Stimulated activated CD8-positive, alpha-beta memory T cell treated with anti-CD3 and anti-CD28 coated beads, Interleukin-7, amount 100 ng/mL, for 48 hours (primary cell): ENCODE results near the gene RGS11.
"Not testable (repeated sequence)": the region's sequence is repeated elsewhere in the genome, so short reads cannot be mapped to it uniquely, and the experiment has no call there.

Experiments
- DNase-seq, 2 donors: peaks; one replicate each; pipeline ENCODE4 v3.0.0-alpha.2; 2020; ENCODE audit warnings: low read depth in 1 of 2; ENCODE audit errors: extremely low read depth in 1 of 2

Gene RGS11

DNA sequence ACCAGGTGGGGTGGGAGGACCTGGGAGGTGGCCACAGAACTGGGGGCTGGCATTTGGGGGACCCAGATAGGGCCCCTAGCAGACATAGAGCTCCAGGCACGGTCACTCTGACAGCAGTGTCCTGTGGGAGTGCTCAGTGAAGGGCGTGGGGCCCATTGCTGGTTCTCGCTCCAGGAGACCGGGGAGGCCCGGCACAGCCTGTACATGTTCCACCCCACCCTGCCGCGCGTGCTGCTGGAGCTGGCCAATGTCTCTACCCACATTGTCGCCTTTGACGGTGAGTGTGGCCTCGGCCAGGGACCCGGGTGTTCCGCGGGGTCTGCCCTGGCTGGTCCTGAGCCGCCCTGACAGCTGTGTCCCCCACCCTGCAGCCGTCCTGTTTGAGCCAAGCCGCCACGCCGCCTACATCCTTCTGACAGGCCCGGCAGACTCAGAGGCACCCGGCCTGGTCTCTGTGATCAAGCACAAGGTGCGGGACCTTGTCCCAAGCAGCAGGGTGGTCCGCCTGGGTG, 11.2 kb downstream of the RGS11 start:
- DNase-seq = no peak

DNA sequence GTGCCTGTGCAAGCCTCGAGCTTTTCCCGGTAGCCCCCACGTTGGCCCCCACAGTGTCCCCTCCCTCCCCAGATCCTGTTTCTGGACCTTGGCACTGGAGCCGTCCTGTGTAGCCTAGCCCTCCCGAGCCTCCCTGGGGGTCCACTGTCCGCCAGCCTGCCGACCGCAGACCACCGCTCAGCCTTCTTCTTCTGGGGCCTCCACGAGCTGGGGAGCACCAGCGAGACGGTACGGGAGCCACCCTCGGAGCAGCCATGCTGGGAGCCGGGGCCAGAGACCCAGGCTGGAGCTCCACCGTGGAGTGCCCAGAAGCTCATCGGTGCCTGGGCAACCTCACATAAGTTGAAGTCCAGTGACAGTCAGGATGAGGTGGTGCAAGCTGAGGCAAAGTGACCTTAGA, 11.8 kb downstream of the RGS11 start:
- DNase-seq = no peak

DNA sequence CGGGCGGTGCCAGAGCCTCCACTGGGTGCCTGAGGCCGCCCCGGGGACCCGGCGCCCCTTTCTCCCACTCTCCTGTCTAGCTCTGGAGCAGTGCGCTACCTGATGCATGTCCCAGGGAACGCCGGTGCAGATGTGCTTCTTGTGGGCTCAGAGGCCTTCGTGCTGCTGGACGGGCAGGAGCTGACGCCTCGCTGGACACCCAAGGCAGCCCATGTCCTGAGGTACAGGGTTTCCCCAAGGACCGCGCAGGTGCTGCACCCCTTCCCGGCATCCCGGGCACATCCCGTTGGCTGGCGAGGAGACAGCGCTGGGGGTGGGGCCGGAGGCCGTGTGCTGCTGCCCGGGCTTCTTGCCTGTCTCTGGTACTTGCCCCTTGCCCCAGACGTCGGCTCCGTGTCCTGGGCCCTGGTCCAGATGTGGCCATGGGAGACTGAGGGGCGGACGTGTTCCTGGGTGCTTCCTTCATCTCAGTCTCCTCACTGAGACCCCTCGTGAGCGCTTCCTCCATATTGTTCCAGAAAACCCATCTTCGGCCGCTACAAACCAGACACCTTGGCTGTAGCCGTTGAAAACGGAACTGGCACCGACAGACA, 12.5 kb downstream of the RGS11 start:
- DNase-seq = no peak

DNA sequence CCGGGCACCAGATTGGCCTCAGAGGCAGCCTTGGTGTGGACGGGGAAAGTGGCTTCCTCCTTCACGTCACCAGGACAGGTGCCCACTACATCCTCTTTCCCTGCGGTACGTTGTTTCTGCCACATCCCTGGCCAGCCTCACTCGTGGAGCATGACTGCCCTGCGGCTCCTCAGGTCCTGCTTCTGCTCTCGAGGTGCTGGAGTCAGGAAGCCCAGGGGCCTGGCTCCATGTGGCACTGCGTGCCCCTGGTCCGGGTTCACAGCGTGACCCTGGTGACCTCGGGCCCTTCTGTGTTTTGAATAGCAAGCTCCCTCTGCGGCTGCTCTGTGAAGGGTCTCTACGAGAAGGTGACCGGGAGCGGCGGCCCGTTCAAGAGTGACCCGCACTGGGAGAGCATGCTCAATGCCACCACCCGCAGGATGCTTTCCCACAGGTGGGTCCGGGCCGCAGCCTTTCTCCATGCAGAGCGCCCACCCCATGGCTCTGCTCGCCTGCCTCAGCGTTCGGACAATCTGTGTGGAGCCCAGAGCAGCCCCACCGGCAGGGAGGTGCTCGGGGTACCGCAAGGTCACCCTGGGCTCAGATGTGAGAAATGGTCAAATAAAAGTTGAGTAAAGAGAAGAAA, 13.5 kb downstream of the RGS11 start:
- no peak for DNase-seq

DNA sequence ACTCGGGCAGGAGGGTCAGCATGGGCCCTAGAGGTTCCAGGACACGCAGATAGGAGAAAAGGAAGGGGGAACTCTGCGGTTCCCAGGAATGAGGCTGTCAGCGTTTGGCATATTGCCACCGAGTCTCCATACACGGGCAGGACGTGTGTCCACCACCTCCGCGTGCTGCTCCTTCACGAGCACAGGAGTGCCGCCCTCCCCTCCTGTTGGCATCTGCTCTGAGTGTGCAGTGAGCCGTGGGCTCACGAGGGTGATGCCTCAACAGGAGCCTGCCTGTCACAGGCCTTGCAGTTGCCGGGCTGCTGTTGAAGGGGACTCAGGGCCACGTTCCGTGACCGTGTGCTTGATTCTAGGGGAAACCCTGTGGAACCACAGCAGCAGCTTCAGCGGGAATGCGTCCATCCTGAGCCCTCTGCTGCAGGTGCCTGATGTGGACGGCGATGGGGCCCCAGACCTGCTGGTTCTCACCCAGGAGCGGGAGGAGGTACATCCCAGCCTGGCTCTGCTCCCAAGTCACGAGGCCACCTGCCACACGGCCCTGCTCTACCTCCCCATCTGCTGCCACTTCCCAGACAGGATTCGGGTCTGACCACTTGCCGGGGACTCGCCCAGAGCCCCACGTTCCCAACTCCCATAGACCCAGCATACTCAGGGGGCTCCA, 14.6 kb downstream of the RGS11 start:
- DNase-seq = no peak

DNA sequence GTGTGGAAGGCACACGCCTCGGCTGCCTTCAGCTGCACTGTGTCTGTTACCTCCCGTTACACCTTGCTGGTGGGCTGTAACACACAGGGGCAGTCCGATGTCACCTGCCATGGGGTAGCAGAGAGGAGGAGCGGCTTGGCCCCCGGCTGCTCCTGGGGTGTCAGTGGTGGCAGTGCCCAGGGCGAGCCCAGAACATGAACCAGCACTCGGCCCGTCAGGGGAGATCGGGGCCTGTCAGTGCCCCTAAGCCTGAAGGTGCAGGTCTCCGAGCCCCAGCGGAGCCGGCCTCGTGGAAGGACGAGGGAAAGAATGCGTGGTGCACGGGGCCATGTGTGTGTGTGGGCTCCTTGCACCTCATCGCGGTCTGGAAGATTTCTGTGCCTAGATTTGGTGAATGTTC, 15.4 kb downstream of the RGS11 start:
- DNase-seq = no peak

DNA sequence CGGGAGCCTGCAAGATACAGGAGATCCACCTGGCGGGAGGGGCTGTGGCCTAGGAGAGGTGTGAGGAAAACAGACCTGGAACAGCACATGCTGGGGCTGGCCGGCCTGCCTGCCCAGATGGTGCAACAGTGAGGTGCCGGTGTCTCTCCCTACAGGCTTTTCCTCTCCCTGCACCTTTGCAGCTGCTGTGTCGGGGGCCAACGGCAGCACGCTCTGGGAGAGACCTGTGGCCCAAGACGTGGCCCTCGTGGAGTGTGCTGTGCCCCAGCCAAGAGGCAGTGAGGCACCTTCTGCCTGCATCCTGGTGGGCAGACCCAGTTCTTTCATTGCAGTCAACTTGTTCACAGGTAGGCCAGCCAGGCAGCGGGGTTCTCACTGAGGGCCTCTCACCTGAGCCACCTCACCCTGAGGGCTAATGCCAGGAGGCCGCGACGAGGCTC, 15.9 kb downstream of the RGS11 start:
- no peak for DNase-seq

DNA sequence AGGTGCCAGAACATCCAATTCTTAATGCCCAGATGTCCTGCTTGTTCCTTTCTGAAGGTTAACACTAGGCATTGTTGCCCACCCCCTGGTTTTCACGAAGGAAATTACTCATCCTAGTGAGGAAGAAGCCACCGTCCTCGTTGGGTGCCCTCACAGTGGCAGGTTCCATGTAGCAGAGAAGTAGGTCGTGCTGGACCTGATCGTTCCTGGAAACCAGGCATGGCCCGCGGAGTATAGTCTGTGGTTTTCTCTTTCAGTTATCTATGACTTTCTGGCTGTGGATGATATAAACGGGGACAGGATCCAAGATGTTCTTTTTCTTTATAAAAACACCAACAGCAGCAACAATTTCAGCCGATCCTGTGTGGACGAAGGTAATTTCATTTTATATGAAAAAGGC, 16.5 kb downstream of the RGS11 start:
- DNase-seq = no peak

DNA sequence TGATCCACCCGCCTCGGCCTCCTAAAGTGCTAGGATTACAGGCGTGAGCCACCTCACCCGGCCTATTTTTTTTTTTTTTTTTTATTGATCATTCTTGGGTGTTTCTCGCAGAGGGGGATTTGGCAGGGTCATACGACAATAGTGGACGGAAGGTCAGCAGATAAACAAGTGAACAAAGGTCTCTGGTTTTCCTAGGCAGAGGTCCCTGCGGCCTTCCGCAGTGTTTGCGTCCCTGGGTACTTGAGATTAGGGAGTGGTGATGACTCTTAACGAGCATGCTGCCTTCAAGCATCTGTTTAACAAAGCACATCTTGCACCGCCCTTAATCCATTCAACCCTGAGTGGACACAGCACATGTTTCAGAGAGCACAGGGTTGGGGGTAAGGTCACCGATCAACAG, 17.7 kb downstream of the RGS11 start:
- not testable (repeated sequence) for DNase-seq

DNA sequence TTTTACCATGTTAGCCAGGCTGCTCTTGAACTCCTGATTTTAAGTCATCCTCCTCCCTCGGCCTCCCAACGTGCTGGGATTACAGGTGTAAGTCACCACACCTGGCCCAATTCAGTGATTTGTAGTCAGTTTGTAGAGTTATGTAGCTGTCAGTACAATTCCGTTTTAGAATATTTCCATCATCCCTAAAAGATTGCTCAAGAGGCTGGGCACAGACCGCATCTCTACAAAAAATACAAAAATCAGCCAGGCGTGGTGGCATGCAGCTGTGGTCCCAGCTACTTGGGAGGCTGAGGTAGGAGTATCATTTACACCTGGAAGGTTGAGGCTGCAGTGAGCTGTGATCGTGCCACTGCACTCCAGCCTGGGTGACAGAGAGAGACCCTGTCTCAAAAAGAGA, 20.6 kb downstream of the RGS11 start:
- no peak for DNase-seq

DNA sequence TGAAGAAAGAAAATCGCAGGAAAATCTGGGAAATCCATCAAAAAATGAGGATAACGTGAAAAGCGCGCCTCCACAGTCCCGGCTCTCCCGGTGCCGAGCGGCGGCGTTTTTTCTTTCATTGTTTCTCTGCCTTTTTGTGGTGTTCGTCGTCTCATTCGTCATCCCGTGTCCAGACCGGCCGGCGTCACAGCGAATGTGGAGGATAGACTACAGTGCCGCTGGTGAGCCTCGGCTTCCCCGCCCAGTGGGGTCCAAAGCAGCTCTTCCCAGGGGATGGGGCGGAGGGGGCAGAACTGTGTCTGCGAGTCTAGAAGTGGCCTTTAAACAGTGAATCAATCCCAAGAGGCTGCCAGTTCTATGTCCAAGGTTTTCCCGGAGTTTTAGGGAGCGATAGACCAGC, 21.3 kb downstream of the RGS11 start:
- no peak for DNase-seq

DNA sequence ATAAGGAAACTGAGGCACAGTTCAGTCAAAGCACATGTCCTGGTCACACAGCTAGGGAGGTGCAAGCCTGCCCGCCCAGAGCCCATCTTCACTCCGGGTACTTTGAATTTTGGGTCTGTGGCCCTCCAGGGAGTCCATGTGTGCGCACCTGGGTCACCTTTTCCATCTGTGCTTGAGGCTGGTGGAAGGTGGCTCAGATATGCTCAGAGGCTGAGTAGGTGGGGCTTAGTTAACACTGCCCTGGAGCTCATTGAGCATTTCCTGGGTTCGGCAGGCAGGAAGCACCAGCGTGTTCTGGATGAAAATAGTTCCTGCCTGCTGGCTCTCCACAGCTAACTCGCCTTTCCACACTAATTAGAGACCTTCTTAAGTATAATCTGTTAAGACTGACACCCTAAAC, 21.9 kb downstream of the RGS11 start:
- no peak for DNase-seq

DNA sequence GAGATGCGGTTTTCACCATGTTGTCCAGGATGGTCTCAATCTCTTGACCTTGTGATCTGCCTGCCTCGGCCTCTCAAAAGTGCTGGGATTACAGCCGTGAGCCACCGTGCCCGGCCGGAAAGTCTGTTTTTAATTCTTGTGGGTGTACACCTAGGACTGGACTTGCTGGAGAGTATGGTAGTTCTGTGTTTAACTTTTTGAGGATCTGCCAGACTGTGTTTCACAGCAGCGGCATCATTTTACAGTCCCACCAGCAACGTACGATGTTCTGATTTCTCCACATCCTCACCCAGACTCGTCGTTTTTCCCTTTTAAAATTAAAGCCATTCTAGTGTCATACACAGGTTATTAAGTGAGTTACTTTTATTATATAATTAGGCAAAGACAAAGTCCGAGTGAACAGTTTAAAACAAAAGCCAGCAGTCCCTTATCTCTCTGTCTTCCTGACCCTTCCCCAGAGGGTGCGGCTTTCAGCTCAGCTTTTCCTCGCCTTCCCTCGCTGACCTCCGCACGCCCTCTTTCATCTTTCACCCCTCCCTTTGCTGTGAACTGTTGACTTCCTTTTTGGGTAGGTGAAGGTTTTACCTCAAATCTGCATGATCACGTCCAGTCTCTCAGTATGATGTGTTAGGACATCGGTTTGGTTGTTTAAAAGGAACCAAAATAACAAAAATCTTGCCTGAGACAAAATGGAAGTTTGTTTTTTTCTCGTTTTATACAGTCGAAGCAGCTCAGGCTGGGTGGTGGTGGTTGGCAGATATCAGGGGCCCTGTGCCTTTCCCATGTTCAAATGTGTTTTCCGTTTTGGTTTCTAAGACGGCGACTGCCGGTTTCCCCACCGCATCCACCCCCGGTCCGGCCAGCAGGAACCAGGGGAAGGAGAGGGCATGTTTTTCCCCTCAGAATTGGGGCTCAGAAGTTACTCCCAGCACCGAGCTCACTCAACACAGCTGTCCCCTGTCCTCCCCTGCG, 23.1 kb downstream of the RGS11 start:
- DNase-seq = no peak

DNA sequence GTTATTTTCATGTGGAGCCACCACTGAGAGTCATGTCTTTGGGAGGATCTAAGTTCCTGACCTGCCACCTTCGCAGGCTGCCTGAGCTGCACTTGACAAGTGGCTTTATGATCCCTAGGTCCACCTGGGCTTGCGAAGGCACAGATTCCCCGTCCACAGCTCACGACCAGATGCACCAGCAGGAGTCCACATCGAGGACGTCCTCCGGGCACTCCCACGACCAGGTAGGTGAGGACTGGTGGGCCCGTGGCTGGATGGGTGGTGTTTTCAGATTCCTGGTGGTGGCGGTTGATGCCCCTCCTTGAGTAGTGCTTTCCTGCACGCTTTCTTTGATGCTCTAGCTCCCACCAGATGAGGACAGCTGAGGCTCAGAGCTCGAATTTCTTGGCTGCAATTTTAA, 26.3 kb downstream of the RGS11 start:
- no peak for DNase-seq

DNA sequence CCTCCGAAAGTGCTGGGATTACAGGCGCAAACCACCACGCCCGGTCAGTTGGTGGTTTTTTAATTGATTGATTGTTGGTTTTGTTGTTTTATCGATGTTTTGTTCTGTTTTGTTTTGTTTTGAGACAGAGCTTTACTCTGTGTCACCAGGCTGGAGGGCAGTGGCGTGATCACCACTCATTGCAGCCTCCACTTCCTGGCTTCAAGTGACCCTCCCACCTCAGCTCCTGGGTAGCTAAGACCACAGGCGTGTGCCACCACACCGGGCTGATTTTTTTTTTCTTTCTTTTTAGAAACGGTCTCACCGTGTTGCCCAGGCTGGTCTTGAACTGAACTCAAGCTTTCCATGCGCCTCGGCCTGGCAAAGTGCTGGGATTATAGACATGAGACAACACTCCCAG, 28.7 kb downstream of the RGS11 start:
- no peak for DNase-seq

DNA sequence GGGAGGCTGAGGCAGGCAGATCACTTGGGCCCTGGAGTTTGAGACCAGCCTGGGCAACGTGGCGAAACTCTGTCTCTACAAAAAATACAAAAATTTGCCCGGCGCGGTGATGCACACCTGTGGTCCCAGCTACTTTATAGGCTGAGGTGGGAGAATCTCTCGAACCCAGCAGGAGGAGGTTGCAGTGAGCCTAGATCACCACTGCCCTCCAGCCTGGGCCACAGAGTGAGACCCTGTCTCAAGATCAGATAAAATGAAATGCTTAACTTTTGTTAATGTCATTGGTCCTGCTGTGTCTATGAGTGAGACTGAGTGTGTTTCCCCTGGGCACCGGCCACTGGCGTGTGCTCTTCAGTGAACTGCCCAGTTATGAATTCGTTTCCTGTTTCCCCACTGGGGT, 30.6 kb downstream of the RGS11 start:
- no peak for DNase-seq

DNA sequence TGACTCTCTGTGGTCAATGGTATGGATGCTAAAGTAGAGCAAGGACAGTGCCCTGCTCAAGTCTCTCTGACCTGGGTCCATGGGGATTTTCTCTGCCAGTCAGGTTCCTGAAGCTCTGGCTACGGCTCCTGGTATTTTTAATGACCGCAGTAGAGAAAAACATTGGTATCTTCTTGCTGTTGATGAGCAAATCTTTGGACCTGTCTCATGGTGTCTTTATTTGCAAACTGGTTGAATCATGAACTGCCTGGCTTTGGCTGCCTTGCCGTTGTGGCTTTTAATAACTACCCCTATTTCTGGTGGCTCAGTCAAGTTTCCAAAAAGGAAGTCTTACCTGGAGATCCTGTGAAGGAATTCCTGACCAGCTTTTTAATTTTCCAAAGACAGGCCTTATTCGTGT, 32.4 kb downstream of the RGS11 start:
- no peak for DNase-seq

DNA sequence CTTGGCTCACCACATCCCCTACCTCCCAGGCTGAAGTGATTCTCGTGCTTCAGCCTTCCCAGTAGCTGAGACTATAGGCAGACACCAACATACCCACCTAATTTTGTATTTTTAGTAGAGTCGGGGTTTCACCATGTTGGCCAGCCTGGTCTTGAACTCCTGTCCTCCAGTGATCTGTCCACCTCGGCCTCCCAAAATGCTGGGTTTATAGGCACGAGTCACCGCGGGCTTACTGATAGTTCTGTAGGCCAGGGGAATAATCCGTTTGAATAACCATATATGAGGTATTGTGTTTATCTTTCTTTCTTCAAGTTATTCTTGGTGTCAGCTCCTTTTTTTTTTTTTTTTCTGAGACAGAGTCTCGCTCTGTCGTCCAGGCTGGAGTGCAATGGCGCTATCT, 33.5 kb downstream of the RGS11 start:
- no peak for DNase-seq

DNA sequence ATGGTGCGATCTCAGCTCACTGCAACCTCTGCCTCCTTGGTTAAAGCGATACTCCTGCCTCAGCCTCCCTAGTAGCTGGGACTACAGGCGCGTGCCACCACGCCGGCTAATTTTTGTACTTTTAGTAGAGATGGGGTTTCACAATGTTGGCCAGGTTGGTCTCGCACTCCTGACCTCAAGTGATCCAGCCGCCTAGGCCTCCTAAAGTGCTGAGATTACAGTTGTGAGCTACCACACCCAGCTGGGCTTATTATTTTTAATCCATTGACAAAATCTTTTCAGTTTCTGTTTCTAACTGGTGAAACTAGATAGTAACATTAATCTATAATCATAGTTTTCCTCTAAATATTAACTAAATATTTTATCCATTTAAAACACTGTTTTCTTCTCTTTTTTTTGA, 35.2 kb downstream of the RGS11 start:
- no peak for DNase-seq

DNA sequence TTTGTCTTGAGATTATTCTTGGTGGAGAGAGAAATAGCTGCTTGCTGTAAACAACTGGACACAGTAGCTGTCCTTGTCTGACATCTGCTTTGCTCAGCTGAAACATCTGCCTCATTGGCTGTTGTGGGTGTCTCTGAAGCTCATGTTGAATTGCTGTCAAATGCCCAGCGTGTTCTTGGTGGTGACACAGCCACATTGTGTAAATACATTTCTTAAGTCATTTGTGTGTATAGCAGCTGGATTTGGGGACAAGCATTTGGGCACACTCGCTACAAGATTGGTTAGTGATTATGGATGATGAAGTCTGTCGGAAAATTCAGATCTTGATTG, 35.8 kb downstream of the RGS11 start:
- no peak for DNase-seq
